RWPE1 (cell line): ENCODE measurements around the gene ASB2.

Experiments used
- CTCF ChIA-PET: fragments of 350-600 bp; sonication (Branson Sonifier 250); formaldehyde crosslinking; extraction: SDS; loops from one replicate; lab custom pipeline; 2021; lab: Yijun Ruan, JAX
- POLR2A ChIA-PET: fragments of 400-600 bp; formaldehyde crosslinking; extraction: SDS; loops from one replicate; lab custom pipeline; 2020; ENCODE audit warnings: antibody characterized with exemption; ENCODE audit not compliant: low non-redundant PET; lab: Yijun Ruan, JAX
- DNase-seq: peaks from one replicate; pipeline ENCODE4 v3.0.0; 2012; ENCODE audit warnings: low spot score
- H3K27ac ChIP-seq: fragments of 450-650 bp; 2 replicates; pipeline ENCODE4 v1.5.1; 2017
- TF ChIP-seq, protein P1 (sequence below): fragments of 450-650 bp; conservative IDR thresholded peaks from 2 replicates; pipeline ENCODE4 v1.5.1; 2017; ENCODE audit warnings: low read depth, mild to moderate bottlenecking

The ASB2 gene

DNA sequence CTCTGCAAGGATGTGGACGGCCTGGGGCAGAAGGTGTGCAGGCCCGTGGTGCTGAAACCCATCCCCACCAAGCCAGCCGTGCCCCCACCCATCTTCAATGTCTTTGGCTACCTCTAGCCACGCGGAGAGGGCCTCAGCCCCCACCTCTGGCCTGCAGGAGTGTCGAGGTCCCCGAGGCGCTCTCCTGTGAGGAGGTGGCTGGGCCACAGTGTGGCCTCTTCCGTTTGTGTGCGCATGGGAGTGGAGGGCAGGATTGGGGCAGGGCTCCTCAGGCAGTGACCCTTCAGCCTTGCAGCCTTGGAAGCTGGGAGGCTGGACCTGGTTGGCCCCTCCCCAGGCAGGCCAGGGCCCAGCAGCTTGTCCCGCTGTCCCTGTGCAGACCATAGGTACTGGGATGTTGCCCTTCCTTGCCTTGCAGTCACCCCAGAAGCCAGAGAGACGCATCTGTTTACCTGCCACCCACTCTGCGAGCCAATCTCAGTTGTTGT is 47.3 kb downstream of the ASB2 start:
- TF ChIP-seq, protein P1, sequence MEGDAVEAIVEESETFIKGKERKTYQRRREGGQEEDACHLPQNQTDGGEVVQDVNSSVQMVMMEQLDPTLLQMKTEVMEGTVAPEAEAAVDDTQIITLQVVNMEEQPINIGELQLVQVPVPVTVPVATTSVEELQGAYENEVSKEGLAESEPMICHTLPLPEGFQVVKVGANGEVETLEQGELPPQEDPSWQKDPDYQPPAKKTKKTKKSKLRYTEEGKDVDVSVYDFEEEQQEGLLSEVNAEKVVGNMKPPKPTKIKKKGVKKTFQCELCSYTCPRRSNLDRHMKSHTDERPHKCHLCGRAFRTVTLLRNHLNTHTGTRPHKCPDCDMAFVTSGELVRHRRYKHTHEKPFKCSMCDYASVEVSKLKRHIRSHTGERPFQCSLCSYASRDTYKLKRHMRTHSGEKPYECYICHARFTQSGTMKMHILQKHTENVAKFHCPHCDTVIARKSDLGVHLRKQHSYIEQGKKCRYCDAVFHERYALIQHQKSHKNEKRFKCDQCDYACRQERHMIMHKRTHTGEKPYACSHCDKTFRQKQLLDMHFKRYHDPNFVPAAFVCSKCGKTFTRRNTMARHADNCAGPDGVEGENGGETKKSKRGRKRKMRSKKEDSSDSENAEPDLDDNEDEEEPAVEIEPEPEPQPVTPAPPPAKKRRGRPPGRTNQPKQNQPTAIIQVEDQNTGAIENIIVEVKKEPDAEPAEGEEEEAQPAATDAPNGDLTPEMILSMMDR, result no peak
- ChIA-PET POLR2A (no interaction called here), CTCF (no interaction called here)
- DNase-seq, result no peak
- no peak overlapping the region for H3K27ac ChIP-seq

DNA sequence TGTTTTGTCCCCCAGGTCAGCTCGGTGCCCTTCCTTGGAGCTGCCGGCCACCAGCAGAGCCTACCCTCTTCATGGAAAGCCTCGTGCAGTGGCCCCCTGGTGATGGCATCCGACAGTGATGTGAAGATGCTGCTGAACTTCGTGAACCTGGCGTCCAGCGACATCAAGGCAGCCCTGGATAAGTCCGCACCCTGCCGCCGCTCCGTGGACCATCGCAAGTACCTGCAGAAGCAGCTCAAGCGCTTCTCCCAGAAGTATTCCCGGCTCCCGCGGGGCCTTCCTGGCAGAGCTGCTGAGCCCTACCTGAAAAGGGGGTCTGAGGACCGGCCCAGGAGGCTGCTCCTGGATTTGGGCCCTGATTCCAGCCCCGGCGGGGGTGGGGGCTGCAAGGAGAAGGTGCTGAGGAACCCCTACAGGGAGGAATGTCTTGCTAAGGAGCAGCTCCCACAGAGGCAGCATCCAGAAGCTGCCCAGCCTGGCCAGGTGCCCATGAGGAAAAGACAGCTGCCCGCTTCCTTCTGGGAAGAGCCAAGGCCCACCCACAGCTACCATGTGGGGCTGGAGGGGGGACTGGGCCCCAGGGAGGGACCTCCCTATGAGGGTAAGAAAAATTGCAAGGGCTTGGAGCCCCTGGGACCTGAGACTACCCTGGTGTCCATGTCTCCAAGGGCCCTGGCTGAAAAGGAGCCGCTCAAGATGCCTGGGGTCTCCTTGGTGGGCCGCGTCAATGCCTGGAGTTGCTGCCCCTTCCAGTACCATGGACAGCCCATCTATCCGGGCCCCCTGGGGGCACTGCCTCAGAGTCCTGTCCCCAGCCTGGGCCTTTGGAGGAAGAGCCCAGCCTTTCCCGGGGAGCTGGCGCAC is 48.0 kb downstream of the ASB2 start:
- H3K27ac ChIP-seq, result no peak overlapping the region
- ChIA-PET CTCF (interaction anchor here (0.6 kb wide), 1 partner anchor 57 kb away, joined by 3 read pairs; no protein-coding TSS in a partner anchor), POLR2A (no interaction called here)
- TF ChIP-seq, protein P1, result no peak
- DNase-seq, result no peak

DNA sequence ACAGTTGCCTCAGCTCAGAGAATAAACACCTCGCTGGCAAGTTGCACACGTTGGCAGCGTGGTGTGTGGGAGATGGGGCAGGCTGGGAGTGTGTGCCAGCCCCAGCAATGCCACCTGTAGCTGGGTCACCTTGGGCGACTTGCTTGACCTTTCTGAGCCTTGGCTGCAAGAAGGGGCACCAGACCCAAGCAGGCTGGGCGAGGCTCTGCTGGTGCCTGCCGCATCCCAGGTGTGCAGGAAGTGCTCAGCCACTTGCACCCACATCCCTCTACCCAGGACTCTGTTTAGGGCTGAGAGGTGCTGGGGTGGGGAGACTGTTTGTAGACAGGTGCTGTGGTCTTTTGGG is 48.6 kb downstream of the ASB2 start:
- POLR2A ChIA-PET, result no interaction called here

DNA sequence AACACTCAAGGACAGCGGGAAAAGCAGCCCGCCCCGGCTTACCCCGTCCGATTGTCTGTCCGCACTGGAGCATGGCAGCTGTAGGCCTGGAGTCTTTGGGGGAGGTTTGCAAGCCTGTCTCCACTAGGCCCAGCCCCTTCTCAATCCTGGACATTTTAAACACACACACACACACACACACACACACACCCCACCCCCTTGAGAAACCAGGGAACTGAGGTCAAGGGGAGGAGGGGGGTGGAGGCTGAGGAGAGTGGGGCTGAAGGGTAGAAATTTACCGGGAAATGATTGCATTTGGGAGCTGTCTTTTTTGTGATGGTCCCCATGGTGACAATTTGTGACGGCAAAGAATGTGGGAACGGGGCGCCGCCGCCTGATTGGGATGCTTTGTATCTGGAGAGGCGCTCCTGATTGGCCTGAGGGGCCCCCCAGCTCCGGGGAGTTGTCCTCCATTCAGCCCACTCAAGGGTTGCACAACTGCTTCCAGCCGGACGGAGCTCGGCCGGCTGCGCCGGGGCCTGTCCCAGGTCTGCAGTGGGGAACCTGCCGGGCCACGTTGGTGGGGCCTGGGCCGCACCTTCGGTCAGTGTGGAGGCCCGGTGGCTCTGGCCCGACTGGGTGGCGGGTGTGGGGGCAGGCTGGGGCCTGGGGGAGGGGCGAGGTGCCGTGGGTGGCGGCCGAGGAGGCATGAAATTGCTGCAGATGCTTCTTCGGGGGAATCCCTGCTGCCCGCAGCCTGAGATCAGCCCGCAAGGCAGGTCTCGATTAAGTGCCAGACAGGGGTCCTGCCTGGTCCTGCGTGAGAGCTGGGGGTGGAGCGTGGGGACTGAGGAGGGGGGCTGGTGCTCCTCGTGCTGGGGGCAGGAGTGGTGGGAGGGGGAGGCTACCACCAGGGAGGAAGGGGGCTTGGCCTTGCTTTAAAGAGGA is 49.2 kb downstream of the ASB2 start, which contains the start of gene FAM181A:
FAM181A (plus strand) TSS at position 472 of the 927 bp plus-strand sequence. CDS start 942 bp downstream, outside the sequence.
- ChIA-PET CTCF (interaction anchor here (0.6 kb wide), 2 partner anchors 58 to 754 kb away, joined by 3 read pairs; no protein-coding TSS in a partner anchor), POLR2A (no interaction called here)
- TF ChIP-seq, protein P1, result no peak

More for the DNA sequence above, 48.6 kb downstream of the ASB2 start:
- no peak for DNase-seq
- CTCF ChIA-PET, result interaction anchor here (0.6 kb wide), 1 partner anchor 58 kb away, joined by 3 read pairs; no protein-coding TSS in a partner anchor
- H3K27ac ChIP-seq, result no peak overlapping the region
- TF ChIP-seq, protein P1, result no peak

DNA sequence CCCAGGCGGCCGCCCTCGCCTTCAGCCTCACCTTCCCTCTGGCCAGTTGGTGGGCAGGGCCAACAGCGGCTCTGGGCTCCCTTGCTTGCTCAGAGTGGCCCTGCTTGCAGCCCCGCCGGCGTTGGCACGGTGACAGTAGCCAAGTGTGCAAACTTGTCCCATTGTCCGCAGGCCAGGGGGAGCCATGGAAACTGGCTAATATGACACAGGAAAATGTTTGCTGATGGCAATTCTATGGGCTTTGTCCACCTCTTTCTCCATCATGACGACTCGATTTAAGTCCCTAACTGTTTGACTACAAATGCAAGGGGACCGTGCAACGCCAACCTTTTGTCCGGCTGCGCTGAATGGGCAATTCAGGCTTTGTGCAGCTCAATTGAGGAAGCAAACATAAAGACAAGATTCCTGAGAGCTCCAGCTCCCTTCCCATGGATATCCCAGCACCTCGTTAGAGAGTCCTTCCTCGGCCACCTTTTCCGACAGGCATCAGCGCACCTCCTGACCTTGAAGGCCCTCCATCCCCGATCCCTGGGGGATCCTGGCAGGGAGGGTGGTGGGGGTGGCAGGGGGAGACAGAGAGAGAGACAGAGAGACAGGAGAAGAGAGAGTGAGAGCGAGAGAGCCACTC is 50.0 kb downstream of the ASB2 start:
- ChIA-PET CTCF (interaction anchor here (0.6 kb wide), 1 partner anchor 753 kb away, joined by 3 read pairs; no protein-coding TSS in a partner anchor), POLR2A (no interaction called here)
- TF ChIP-seq, protein P1, result no peak
- H3K27ac ChIP-seq, result no peak overlapping the region
- no peak for DNase-seq

More for the DNA sequence above, 49.2 kb downstream of the ASB2 start, which contains the start of gene FAM181A:
- H3K27ac ChIP-seq, result no peak within 1 kb of the TSS
- DNase-seq, result no peak
